BLaER1 treated with 17β-estradiol and CSF1 and Interleukin-3, amounts not matched to agents 10 nM and 100 nM (cell line): ENCODE measurements around the gene TLCD3B.

Source experiments
- H3K27ac ChIP-seq, 11 experiments: shearing (Covaris generic); formaldehyde crosslinking; 2 replicates each; pipeline ENCODE4 v1.8.1; 2022
- H3K27me3 ChIP-seq, 11 experiments: shearing (Covaris generic); formaldehyde crosslinking; 2 replicates each; pipeline ENCODE4 v1.8.1; 2022
- H3K36me3 ChIP-seq, 11 experiments: shearing (Covaris generic); formaldehyde crosslinking; 2 replicates each; pipeline ENCODE4 v1.8.1; 2022
- H3K4me1 ChIP-seq, 10 experiments: shearing (Covaris generic); formaldehyde crosslinking; 2 replicates each; pipeline ENCODE4 v1.8.1; 2022
- H3K4me2 ChIP-seq, 11 experiments: shearing (Covaris generic); formaldehyde crosslinking; 2 replicates each; pipeline ENCODE4 v1.8.1; 2022
- H3K4me3 ChIP-seq, 10 experiments: shearing (Covaris generic); formaldehyde crosslinking; 2 replicates each; pipeline ENCODE4 v1.8.1; 2022
- H3K9ac ChIP-seq, 11 experiments: shearing (Covaris generic); formaldehyde crosslinking; 2 replicates each; pipeline ENCODE4 v1.8.1; 2022
- H3K9me3 ChIP-seq, 11 experiments: shearing (Covaris generic); formaldehyde crosslinking; replicated peaks in 1 of 11; 2 replicates each; pipeline ENCODE4 v1.8.1; 2022
- H4K20me1 ChIP-seq, 11 experiments: shearing (Covaris generic); formaldehyde crosslinking; 2 replicates each; pipeline ENCODE4 v1.8.1; 2022
- Cebpa-rat ChIP-seq, 11 experiments: shearing (Covaris generic); IDR thresholded peaks; 2 replicates each; pipeline ENCODE4 v1.8.1; 2022

Gene TLCD3B

DNA sequence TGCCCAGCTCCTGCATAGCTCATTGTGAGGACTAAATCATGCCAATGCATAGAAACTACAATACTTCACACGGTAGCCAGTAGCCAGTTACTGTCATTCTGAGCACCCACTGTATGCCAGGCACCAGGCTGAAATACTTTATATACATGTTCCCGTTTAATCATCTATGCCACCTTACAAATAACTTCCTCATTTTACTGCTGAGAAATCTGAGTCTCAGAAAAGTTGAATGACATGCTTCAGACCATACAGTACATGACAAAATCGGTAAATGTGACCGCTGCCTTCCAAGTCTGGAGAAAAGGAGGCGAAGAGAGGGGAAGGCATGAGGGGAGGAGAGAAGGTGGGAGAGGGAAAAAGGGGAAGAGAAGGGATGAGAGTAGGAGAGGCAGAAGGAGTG, 9.2 kb upstream of the TLCD3B start:
- Histone ChIP-seq H3K9ac (no peak overlapping the region), H3K27ac (no peak overlapping the region), H3K4me2 (peak overlapping the region in 1 of 11 experiments; percentile 29; a peak in 1 of 22 replicates), H4K20me1 (no peaks in the 10 kb centered on the region), H3K27me3 (no peaks in the 10 kb centered on the region), H3K9me3 (no peaks in the 10 kb centered on the region), H3K4me3 (no peak overlapping the region), H3K36me3 (no peaks in the 10 kb centered on the region), H3K4me1 (peaks cover 0 to 8% (median under 1%) of the 10 kb centered on the region in 10 experiments; a peak in 5 of 20 replicates)
- no peak for TF ChIP-seq Cebpa-rat (IDR thresholded peaks at IDR 0.05)

DNA sequence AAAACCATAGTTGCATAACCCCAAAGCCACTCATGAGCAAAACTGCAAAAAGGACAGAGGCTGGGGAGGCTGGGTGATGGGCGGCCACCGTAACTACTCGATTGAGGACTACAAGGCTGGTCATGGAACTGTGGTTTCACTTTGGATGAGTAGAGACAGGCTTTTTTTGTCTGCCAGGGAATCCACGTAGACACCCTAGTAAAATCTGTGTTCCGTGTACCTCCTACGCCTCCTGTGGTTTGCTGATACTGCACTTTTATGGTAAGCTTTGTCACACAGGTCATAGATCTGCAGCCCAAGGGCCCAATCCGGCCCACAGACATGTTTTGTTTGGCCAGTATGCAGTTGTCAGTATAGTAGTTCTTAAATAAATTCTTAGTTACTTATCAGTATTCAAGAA, 2.2 kb upstream of the TLCD3B start:
- Histone ChIP-seq H3K9ac (peak overlapping the region in 6 of 11 experiments; percentile 11 to 52 (median 26); a peak in 5 of 22 replicates), H4K20me1 (peaks cover 0 to 32% (median 6%) of the 10 kb centered on the region in 11 experiments; a peak in 10 of 22 replicates), H3K9me3 (no peaks in the 10 kb centered on the region), H3K4me2 (peak overlapping the region; percentile 60 to 89 (median 76)), H3K4me1 (peaks cover 18 to 35% (median 28%) of the 10 kb centered on the region in 10 experiments), H3K27ac (peak overlapping the region in 2 of 11 experiments; percentile 9 to 14; a peak in 1 of 22 replicates), H3K27me3 (peaks cover 35 to 39% (median 38%) of the 10 kb centered on the region in 11 experiments), H3K36me3 (no peaks in the 10 kb centered on the region), H3K4me3 (peak overlapping the region in 6 of 10 experiments; percentile 4 to 39 (median 25); a peak in 11 of 20 replicates)
- peak in 1 of 11 experiments; percentile 32; a peak in 1 of 22 replicates for TF ChIP-seq Cebpa-rat (IDR thresholded peaks at IDR 0.05)

DNA sequence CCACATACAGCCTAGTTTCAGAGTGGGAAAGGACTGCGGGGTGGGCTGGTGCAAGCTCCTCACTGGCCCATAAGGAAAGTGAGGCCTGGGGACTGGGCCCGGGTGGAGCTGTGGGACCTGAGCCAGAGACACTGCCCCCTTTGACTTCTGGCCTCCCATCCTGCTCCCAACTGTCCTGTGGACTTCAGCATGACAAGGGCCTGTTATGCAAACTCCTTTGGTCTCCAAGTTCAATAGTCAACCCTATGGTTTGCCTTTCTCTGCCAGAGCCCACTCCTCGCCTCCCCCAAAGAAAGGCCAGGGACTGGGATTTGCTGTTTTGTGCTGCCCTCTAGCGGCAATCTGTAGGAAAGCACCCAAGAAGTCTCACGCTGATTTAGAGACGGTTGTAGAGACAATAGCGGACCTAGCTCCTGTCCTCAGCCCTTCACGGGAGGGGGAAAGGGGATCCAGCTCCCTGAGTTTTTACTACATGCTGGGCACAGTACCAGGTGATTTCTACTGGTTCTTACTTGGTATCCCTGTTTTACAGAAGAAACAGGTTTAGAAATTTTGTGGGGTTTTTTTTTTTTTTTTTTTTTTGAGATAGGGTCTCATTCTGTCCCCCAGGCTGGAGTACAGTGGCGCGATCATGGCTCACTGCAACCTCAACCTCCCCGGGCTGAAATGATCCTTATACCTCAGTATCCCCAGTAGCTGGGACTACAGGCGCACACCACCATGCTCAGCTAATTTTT, 1.2 kb upstream of the TLCD3B start:
- no peak overlapping the region for H3K27ac ChIP-seq
- H4K20me1 ChIP-seq = peaks cover 0 to 42% (median 6%) of the 10 kb centered on the region in 11 experiments; a peak in 10 of 22 replicates
- peak overlapping the region in 4 of 11 experiments; percentile 18 to 52 (median 33); a peak in 2 of 22 replicates for H3K9ac ChIP-seq
- H3K4me3 ChIP-seq = peak overlapping the region in 1 of 10 experiments; percentile 39; a peak in 2 of 20 replicates
- peaks cover 35 to 49% (median 49%) of the 10 kb centered on the region in 11 experiments for H3K27me3 ChIP-seq
- H3K36me3 ChIP-seq = no peaks in the 10 kb centered on the region
- TF ChIP-seq Cebpa-rat (IDR thresholded peaks at IDR 0.05) = no peak
- H3K4me2 ChIP-seq = peak overlapping the region; percentile 60 to 89 (median 76)
- H3K4me1 ChIP-seq = peaks cover 18 to 35% (median 28%) of the 10 kb centered on the region in 10 experiments
- H3K9me3 ChIP-seq = no peaks in the 10 kb centered on the region

GRCh38 chr16:30031477-30031918, 427 bp upstream of the TLCD3B start:
- Histone ChIP-seq H3K27ac (no peak overlapping the region), H3K4me3 (no peak overlapping the region)

GRCh38 chr16:30030011-30030685, 923 bp downstream of the TLCD3B start:
- Histone ChIP-seq H3K9ac (no peak overlapping the region), H4K20me1 (peaks cover 0 to 61% (median 6%) of the 10 kb centered on the region in 11 experiments; a peak in 10 of 22 replicates), H3K9me3 (no peaks in the 10 kb centered on the region), H3K36me3 (no peaks in the 10 kb centered on the region), H3K4me3 (no peak overlapping the region), H3K27me3 (peaks cover 35 to 70% (median 66%) of the 10 kb centered on the region in 11 experiments), H3K4me2 (no peak overlapping the region), H3K4me1 (peaks cover 18 to 33% (median 27%) of the 10 kb centered on the region in 10 experiments), H3K27ac (no peak overlapping the region)
- TF ChIP-seq Cebpa-rat (IDR thresholded peaks at IDR 0.05) = no peak

More at GRCh38 chr16:30031477-30031918, 427 bp upstream of the TLCD3B start:
- H3K4me2 ChIP-seq = peak overlapping the region in 10 of 11 experiments; percentile 11 to 89 (median 66); a peak in 15 of 22 replicates
- TF ChIP-seq Cebpa-rat (IDR thresholded peaks at IDR 0.05) = no peak
- H3K9me3 ChIP-seq = no peaks in the 10 kb centered on the region
- no peak overlapping the region for H3K9ac ChIP-seq
- no peaks in the 10 kb centered on the region for H3K36me3 ChIP-seq
- H3K27me3 ChIP-seq = peaks cover 35 to 57% (median 56%) of the 10 kb centered on the region in 11 experiments
- peaks cover 0 to 49% (median 6%) of the 10 kb centered on the region in 11 experiments; a peak in 10 of 22 replicates for H4K20me1 ChIP-seq
- peaks cover 18 to 35% (median 28%) of the 10 kb centered on the region in 10 experiments for H3K4me1 ChIP-seq

GRCh38 chr16:30028438-30029076, 2.5 kb downstream of the TLCD3B start:
- Histone ChIP-seq H3K9me3 (no peaks in the 10 kb centered on the region), H3K4me3 (no peak overlapping the region), H3K9ac (no peak overlapping the region), H3K4me2 (no peak overlapping the region), H3K4me1 (peaks cover 13 to 26% (median 23%) of the 10 kb centered on the region in 10 experiments), H3K36me3 (no peaks in the 10 kb centered on the region), H3K27me3 (peaks cover 35 to 72% (median 66%) of the 10 kb centered on the region in 11 experiments), H3K27ac (no peak overlapping the region), H4K20me1 (peaks cover 0 to 61% (median 6%) of the 10 kb centered on the region in 11 experiments; a peak in 10 of 22 replicates)
- TF ChIP-seq Cebpa-rat (IDR thresholded peaks at IDR 0.05) = no peak

GRCh38 chr16:30027588-30028437, 3.3 kb downstream of the TLCD3B start:
- Histone ChIP-seq H3K4me3 (no peak overlapping the region), H3K4me2 (no peak overlapping the region), H4K20me1 (peaks cover 0 to 61% (median 6%) of the 10 kb centered on the region in 11 experiments; a peak in 10 of 22 replicates), H3K27me3 (peaks cover 35 to 72% (median 66%) of the 10 kb centered on the region in 11 experiments), H3K4me1 (peaks cover 6 to 18% (median 16%) of the 10 kb centered on the region in 10 experiments), H3K9me3 (no peaks in the 10 kb centered on the region), H3K36me3 (no peaks in the 10 kb centered on the region), H3K9ac (no peak overlapping the region), H3K27ac (no peak overlapping the region)
- no peak for TF ChIP-seq Cebpa-rat (IDR thresholded peaks at IDR 0.05)

- H3K4me3 ChIP-seq = no peak overlapping the region
- no peak overlapping the region for H3K4me2 ChIP-seq
- H4K20me1 ChIP-seq = peaks cover 0 to 54% (median 6%) of the 10 kb centered on the region in 11 experiments; a peak in 10 of 22 replicates
- H3K9me3 ChIP-seq = no peaks in the 10 kb centered on the region
- no peak overlapping the region for H3K27ac ChIP-seq
- peaks cover 3 to 10% (median 6%) of the 10 kb centered on the region in 10 experiments; a peak in 15 of 20 replicates for H3K4me1 ChIP-seq
- no peak for TF ChIP-seq Cebpa-rat (IDR thresholded peaks at IDR 0.05)
- H3K27me3 ChIP-seq = peaks cover 28 to 65% (median 59%) of the 10 kb centered on the region in 11 experiments
- no peaks in the 10 kb centered on the region for H3K36me3 ChIP-seq
- no peak overlapping the region for H3K9ac ChIP-seq
Observed at GRCh38 chr16:30026449-30026848, 4.6 kb downstream of the TLCD3B start.
